IPS-18c (cell line): Measurements from ENCODE around the gene TPRG1.

Experiments used
- H3K4me3 ChIP-seq: 2 replicates; pipeline ENCODE4 v1.7.0; 2013; ENCODE audit warnings: low read depth, mild to moderate bottlenecking, low read length, moderate library complexity; ENCODE audit not compliant: insufficient read depth
- H3K9me3 ChIP-seq: one replicate; pipeline ENCODE4 v1.6.1; 2013; ENCODE audit warnings: mild to moderate bottlenecking, low read length, moderate library complexity; ENCODE audit not compliant: control insufficient read depth, insufficient read depth

The TPRG1 gene

DNA sequence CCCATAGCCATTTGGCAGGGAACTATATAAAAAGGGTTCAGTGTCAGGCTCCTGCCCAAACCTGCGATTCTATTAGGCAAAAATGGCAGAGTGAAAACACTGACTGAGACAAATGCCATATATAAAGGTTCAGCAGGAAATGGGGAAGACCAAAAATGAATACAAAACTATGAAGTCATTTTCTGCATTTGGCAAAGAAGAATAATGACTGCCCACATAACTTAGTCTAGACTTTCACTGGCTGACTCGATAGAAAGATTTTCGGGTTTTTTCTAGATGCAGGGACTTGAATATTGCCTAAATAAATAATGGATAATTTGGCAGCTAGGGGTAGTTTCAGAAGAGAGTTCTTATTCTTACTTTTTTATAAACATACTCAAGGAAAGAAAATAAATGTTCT is 178.0 kb downstream of the TPRG1 start:
- no peak overlapping the region for H3K4me3 ChIP-seq
- no peaks in the 10 kb centered on the region for H3K9me3 ChIP-seq

DNA sequence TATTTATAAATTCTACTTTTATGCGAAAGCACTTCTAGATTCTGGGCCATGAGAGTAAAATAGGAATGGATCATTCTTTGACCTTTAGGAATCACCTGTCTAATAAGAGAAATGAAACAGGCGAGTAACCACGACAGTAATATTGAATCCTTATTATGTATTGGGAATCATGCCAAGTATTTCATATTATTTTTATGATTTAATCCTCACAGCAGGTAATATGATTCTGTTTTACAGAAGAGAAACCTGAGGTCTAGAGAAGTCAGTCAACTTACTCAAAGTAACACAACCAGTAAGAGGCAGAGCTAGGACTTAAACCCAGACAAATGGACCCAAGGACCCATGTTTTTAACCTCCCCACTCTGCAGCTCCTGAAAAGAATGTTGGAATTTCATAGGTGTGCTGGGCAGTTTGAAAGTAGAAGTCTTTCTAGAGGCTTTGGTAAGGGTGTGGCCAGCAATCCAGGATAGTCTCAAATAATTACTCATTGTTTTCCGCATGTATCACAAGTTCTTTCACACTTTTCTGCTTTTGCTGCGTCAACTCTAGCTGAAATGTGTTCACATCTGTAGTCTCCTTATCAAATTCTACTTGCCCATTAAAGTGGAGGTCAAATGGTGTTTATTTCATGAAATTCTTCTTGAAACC is 181.7 kb downstream of the TPRG1 start:
- no peak overlapping the region for H3K4me3 ChIP-seq
- H3K9me3 ChIP-seq, result no peaks in the 10 kb centered on the region

DNA sequence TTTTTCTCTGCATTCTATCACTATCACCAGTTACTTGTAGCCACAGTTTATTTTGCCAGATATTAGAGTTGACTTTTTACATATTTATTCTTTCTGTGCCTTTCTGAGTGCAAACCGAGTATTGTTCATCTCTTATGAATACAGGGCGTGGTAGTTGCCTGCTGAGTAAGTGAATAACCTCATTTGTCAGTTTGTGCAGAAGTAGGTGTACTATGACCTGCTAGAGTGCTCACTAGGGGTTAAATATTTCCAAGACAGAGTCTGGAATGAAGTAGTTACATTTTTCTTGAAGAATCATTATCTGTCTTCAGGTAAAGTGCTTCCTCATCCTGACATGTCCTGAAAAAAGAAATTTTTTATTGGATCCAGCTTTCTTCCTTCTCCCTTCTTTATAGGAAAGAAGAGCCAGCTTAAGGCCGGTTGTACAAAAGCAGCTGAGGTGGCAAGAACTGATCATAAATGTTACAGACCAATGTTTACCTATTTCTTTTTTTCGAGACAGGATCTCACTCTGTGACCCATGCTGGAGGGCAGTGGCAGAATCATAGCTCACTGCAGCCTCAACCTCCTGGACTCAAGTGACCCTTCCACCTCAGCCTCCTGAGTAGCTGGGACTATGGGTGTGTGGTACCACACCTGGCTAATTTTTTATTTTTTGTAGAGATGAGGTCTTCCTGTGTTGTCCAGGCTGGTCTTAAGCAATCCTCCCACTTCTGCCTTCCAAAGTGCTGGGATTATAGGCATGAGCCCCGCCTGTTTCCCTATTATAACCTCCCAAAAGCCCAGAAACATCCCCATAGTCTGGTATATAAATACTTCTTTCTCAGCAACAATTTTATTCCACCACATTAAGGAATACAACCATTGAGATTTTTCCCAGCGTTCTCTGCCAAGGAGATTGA is 182.5 kb downstream of the TPRG1 start:
- H3K9me3 ChIP-seq, result no peaks in the 10 kb centered on the region
- H3K4me3 ChIP-seq, result no peak overlapping the region

DNA sequence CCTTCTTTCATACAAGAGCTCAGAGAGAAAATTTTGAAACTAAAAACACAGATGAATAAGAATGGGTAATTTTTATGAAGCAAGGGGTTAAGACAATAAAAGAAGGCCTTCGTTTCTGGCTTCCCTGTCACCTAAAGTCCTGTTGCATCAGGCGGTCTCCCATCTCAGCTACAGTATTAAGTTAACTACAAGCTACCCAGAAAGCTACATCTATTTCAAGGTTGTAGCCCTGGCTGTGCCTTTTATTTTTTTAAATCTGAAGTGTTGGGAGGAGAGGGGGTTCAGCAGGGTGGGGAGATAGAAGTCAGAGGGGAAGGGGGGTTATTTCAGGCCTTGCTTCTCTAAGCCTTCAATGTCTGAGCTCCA is 183.3 kb downstream of the TPRG1 start:
- Histone ChIP-seq H3K4me3 (no peak overlapping the region), H3K9me3 (no peaks in the 10 kb centered on the region)

DNA sequence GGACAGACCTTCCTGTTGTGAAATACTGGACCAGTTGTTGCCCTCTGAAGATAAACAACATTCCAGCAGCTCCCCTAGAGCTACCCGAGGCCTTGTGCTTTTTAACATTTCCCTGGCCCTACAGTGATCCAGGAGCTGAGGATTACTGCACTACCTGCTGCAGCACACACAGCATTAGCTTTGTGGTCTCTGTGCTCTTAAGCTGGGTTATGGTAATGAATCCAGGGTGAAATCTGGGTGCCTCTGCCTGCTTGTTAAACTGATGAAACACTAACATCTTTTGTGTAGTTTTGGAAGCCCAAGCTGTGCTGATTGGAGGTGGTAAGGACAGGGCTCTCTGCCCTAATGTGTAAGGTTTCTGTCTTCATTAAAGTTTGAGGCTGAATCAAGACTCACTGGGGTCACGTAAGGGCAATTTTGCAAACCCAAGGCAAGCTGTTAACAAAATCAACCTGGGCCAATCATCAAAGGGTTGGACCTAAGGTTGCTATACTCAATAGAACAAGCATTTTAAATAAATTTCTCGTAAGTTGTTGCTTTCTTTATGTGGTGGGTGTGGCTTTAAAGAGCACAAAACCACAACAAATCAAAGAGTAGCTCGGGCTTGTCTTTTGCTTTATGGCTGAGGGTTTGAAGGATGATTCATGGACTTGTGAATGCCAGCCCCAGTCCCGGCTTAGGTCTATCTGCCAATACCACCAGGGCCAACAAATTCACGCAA is 183.9 kb downstream of the TPRG1 start:
- H3K4me3 ChIP-seq, result no peak overlapping the region
- H3K9me3 ChIP-seq, result no peaks in the 10 kb centered on the region

DNA sequence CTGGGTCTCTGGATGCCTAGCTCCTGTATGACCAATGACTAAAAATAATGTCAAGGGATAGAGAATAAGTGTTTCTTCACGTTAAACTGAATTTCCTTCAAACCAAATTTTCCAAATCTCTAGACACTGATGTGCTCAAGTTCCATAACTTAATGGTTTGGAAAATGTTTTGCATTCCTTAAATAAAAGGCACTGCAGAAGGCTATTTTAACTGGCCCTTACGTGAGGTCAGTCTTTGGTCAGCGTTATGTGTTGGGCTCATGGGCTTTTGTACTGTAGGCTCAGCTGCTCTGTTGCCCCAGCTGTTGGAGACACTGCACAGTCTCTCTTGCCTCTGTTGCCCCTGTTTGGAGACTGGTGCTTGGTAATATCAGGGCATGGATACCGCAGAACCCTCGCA is 188.5 kb downstream of the TPRG1 start:
- no peaks in the 10 kb centered on the region for H3K9me3 ChIP-seq
- no peak overlapping the region for H3K4me3 ChIP-seq

DNA sequence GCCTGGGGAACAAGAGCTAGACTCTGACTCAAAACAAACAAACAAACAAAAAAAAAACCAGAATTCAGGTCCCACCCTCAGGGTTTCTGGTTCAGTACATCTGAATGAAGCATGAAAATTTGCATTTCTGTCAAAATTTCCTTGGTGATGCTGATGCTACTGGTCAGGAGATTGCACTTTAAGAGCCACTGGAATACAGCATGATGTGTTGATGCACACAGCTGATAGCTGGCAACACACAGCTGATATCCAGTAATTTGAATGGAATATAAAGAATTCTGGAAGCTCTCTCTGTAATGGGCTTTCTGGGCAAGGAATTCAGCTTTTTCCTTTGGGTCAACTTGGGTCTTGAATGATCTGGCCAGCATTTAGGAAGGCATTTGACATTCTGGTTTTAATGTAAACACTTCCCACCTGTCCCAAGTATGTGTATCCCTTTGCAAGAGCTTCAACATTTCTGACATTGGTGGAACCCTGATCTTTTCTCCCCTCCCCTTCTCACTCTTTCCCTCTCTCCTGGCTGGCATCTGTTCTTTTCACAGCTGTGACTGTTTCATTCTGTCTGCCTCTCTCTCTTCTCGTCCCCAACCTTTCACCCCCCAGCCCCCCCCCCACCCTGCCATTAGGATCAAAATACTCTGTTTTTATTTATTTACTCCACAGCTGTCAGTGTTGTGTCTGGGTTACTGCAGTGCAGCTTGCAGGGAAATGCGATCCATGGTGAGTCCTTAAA is 189.5 kb downstream of the TPRG1 start:
- H3K4me3 ChIP-seq, result no peak overlapping the region
- H3K9me3 ChIP-seq, result no peaks in the 10 kb centered on the region

DNA sequence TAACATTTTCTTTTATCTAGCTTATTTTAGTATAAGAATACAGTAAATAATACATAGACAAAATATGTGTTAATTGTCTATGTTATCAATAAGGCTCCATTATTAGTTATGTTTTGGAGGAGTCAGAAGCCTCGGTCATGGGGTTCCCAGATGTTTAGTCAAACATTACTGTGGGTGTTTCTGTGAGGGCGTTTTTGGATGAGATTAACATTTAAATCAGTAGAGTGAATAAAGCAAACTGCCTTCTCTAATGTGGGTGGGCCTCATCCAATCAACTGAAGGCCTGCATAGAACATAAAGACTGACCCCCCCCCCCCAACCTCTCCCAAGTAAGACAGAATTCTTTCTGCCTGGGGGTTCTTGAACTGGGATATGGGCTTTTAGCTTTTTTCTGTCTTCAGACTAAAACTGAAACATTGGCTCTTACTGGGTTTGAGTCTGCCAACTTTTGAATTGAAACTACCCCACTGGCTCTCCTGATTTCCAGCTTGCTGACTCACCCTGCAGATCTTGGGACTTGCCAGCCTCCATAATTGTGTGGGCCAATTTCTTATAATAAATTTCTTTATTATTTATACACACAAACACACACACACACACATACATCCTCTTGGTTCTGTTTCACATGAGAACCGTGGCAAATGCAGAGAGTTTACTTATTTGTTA is 192.0 kb downstream of the TPRG1 start:
- Histone ChIP-seq H3K4me3 (no peak overlapping the region), H3K9me3 (no peaks in the 10 kb centered on the region)

DNA sequence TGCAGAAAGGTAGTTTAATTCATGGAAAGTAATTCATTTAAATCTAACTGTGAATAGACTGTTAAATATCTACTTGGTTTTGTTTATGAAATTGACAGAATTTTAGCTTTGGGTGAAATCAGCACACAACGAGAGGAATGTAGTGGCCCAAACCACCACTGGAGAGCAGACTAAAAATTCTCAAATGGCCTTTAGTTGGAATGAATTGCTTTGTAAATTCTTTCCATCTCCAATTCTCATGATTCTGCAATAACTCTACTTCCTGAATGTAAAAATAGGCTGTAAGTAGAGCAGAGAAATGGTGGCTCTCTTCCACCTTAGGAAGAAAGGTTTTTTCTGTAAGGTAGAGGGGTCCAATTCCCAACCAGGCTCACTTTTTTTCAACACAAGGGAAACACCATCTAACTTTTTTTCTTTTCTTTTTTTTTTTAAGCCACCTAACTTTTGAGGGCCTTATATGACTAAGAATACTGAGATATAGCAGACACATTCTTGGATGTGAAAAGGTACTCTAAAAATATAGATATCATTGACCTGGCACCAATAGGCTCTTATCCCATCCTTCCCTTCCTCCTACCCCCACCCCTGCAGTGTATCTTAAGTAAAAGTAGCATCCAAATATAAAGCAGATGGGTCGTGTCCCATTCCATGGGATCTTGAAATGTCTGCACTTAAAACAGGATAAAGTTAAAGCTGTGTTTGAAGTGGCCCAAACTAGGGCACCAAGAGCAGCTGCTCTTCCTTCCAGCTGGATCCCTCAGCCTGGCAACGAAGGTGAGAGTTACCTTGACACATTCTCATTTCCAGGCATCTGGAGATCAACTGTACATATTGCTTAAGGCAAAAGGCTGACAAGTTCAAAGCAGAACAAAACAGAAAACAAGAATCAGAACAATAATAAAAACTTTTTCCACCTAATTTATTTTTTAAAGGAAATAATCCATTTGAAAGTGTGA is 194.1 kb downstream of the TPRG1 start:
- Histone ChIP-seq H3K9me3 (no peaks in the 10 kb centered on the region), H3K4me3 (no peak overlapping the region)

DNA sequence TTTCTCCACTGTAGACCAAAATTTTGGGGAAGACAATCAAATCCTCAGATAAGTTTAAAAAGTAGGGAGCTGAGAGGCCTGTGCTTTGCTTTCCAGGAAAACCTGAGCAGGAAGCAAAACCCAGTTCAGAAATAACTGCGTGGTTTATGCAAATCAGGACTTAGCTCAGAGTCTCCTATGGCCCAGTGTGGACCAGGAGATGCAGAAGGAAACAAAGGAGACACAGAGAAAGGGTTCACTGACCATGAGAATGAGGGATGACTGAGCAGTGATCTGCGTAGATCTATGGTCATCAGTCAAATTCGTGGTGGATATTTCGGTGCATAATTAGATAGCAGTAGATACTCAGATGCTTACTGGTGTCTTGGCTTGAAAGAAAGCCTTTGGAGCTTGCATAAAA is 196.6 kb downstream of the TPRG1 start:
- Histone ChIP-seq H3K4me3 (no peak overlapping the region), H3K9me3 (no peaks in the 10 kb centered on the region)

DNA sequence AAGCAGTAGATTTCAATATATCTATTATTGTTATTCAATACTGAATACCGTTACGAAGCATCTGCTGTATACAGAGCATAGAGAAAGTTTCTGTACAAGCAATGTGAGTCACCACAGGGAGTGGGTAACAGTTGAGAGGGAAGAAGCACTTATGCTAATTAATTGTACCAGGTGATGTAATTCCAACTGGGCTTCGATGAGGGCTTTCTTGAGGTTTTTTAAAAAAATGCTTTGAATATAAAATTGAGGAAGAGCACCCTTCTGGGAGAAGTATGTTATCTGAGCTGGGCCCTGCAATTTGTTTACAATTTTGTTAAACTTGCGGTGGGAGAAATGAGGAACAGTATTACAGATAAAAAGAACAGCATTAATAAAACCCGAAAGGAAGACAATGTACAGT is 197.9 kb downstream of the TPRG1 start:
- H3K9me3 ChIP-seq, result no peaks in the 10 kb centered on the region
- no peak overlapping the region for H3K4me3 ChIP-seq

DNA sequence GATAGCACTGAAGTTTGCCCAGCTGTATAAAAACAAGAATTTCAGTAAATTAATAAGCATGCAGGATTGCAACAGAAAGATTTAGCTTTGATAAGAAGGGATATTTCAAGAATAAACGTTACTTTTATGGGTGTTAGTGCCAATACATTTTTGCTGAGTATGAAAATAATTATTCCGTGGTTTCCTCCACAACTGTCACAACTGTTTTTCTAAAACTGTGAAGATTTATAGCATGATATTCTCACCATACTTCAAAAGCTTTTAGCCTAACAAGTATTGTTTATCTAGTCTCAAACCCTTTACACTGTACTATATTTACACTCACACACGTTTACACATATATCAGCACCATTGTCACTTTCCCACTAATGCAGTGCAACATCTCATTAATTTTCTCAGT is 200.5 kb downstream of the TPRG1 start:
- H3K9me3 ChIP-seq, result no peaks in the 10 kb centered on the region
- H3K4me3 ChIP-seq, result no peak overlapping the region
